K562 (cell line): ENCODE measurements around the gene B4GALT1. TPM values are rescaled to one million over a fixed set of nuclear protein-coding genes. Genes with fewer than 3 reads are reported as not detected.

Experiments
- IRF2 ChIP-seq: sonication (generic); formaldehyde crosslinking; IDR thresholded peaks from 2 replicates; pipeline ENCODE4 v1.8.1; 2022; ENCODE audit warnings: mild to moderate bottlenecking, missing genetic modification reagents
- ZBED1 ChIP-seq: IDR thresholded peaks from 2 replicates; pipeline ENCODE4 v1.6.1; 2014
- polyA plus RNA-seq, 8 experiments: library from polyadenylated mRNA; depleted of rRNA in 4 of 8; stranded (reverse) in 5 of 8; unstranded in 3 of 8; fragments of >200 nt; fragmentation: Nextera tagmentation in 2 of 8; fragmentation: Illumina TruSeq in 1 of 8; extraction: Ambion mirVana in 2 of 8; extraction: Trizol in 1 of 8; gene quantifications; 2 replicates each; pipeline versions ENCODE4 v1.2.1 to v1.2.3, GENCODE V29; 2011 to 2014; ENCODE audit warnings: inconsistent platforms in 1 of 8, missing spikeins in 1 of 8
- total RNA-seq, 7 experiments: library from RNA; depleted of rRNA in 6 of 7; stranded (reverse); fragments of >200 nt in 6 of 7; fragmentation: Illumina TruSeq in 2 of 7; extraction: Trizol in 2 of 7; gene quantifications; 2 replicates each; pipeline versions ENCODE4 v1.2.1 to v1.2.3, GENCODE V29; 2011 to 2021; ENCODE audit warnings: low replicate concordance in 1 of 7
- TF ChIP-seq, protein P1 (sequence below), 3 experiments: IDR thresholded peaks in 2 of 3; conservative IDR thresholded peaks in 1 of 3; 2 replicates each; pipeline ENCODE4 v1.5.1; 2011 to 2012; ENCODE audit warnings: low read length in 3 of 3, mild to moderate bottlenecking in 3 of 3, control low read depth in 2 of 3, improper control_type of control experiment in 1 of 3, inconsistent platforms in 1 of 3, low read depth in 1 of 3, mixed read lengths in 1 of 3, moderate library complexity in 1 of 3; ENCODE audit not compliant: insufficient read depth in 2 of 3
- TF ChIP-seq, protein P2 (sequence below): fragments of 450-650 bp; IDR thresholded peaks from 2 replicates; pipeline ENCODE4 v1.6.1; 2017; ENCODE audit warnings: antibody characterized with exemption, mild to moderate bottlenecking
- TF ChIP-seq, protein P3 (sequence below): fragments of 200-600 bp; sonication (generic); IDR thresholded peaks from one replicate; pipeline ENCODE4 v1.6.1; 2012; ENCODE audit warnings: mild to moderate bottlenecking, low read depth, low read length, inconsistent platforms

Gene B4GALT1
- total and polyA plus RNA-seq, 9 of the 15 experiments (the other 6 are each of a cell fraction or from before 2014, with no cell fraction given), result 4.1 to 26.8 (median 7.1) TPM

DNA sequence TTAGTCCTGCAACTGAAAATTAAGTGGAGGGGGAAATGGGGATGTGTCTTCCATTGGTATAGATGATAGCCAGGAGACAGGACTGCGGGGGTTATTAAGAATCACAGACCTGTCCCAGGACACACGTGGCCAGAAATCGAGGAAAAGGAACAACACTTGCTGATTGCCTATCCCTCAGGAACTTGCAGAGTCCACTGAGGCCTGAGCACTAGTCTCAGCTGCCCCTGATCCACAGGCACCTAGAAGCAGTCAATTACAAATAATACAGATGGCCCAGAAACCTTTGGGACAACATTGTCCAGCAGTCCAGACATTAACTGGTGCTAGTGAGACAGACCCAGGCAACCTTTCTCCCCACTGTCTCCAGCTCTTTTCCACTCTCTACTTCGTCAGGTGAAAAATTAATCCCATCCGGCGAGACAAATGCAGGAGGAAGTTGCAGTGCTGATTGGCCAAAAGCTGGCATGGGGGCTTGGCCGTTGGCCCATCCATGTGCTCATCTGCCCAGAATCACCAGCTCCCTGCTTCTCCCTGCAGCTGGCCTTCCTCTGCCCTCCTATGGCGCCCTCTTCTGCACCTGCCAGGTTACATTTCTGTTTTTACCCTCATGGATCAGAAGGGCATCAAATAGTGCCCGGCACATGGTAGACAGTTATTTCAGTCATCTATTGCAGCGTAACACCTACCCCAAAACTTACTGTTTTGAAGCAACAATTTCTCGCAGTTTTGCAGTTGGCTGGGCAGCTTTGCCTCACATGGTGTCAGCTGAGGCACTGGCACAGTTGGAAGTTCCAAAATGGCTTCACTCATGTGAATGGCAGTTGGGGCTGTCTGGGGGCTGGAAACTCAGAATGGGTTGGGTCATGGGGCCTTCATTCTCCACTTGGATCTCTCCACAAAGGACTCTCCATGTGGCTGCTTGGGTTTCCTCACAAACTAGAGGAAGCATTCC lies 3.6 kb upstream of the B4GALT1 start (continued):
- TF ChIP-seq, protein P1, sequence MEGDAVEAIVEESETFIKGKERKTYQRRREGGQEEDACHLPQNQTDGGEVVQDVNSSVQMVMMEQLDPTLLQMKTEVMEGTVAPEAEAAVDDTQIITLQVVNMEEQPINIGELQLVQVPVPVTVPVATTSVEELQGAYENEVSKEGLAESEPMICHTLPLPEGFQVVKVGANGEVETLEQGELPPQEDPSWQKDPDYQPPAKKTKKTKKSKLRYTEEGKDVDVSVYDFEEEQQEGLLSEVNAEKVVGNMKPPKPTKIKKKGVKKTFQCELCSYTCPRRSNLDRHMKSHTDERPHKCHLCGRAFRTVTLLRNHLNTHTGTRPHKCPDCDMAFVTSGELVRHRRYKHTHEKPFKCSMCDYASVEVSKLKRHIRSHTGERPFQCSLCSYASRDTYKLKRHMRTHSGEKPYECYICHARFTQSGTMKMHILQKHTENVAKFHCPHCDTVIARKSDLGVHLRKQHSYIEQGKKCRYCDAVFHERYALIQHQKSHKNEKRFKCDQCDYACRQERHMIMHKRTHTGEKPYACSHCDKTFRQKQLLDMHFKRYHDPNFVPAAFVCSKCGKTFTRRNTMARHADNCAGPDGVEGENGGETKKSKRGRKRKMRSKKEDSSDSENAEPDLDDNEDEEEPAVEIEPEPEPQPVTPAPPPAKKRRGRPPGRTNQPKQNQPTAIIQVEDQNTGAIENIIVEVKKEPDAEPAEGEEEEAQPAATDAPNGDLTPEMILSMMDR (IDR thresholded peaks at IDR 0.05 in 2 of 3, conservative IDR thresholded peaks at IDR 0.05 in 1 of 3; ENCODE audit: insufficient read depth in 2 of 3, low read depth in 1 of 3, low read length in 3 of 3), result peak in 2 of 3 experiments; percentile 1 to 18; a peak in 1 of 6 replicates
- TF ChIP-seq, protein P2, sequence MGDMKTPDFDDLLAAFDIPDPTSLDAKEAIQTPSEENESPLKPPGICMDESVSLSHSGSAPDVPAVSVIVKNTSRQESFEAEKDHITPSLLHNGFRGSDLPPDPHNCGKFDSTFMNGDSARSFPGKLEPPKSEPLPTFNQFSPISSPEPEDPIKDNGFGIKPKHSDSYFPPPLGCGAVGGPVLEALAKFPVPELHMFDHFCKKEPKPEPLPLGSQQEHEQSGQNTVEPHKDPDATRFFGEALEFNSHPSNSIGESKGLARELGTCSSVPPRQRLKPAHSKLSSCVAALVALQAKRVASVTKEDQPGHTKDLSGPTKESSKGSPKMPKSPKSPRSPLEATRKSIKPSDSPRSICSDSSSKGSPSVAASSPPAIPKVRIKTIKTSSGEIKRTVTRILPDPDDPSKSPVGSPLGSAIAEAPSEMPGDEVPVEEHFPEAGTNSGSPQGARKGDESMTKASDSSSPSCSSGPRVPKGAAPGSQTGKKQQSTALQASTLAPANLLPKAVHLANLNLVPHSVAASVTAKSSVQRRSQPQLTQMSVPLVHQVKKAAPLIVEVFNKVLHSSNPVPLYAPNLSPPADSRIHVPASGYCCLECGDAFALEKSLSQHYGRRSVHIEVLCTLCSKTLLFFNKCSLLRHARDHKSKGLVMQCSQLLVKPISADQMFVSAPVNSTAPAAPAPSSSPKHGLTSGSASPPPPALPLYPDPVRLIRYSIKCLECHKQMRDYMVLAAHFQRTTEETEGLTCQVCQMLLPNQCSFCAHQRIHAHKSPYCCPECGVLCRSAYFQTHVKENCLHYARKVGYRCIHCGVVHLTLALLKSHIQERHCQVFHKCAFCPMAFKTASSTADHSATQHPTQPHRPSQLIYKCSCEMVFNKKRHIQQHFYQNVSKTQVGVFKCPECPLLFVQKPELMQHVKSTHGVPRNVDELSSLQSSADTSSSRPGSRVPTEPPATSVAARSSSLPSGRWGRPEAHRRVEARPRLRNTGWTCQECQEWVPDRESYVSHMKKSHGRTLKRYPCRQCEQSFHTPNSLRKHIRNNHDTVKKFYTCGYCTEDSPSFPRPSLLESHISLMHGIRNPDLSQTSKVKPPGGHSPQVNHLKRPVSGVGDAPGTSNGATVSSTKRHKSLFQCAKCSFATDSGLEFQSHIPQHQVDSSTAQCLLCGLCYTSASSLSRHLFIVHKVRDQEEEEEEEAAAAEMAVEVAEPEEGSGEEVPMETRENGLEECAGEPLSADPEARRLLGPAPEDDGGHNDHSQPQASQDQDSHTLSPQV, result 0 out of 2 replicates have a peak, but pooled peaks have one; percentile 37
- TF ChIP-seq ZBED1 (no peak), IRF2 (CRISPR knock-in tag) (no peak)
- TF ChIP-seq, protein P3, sequence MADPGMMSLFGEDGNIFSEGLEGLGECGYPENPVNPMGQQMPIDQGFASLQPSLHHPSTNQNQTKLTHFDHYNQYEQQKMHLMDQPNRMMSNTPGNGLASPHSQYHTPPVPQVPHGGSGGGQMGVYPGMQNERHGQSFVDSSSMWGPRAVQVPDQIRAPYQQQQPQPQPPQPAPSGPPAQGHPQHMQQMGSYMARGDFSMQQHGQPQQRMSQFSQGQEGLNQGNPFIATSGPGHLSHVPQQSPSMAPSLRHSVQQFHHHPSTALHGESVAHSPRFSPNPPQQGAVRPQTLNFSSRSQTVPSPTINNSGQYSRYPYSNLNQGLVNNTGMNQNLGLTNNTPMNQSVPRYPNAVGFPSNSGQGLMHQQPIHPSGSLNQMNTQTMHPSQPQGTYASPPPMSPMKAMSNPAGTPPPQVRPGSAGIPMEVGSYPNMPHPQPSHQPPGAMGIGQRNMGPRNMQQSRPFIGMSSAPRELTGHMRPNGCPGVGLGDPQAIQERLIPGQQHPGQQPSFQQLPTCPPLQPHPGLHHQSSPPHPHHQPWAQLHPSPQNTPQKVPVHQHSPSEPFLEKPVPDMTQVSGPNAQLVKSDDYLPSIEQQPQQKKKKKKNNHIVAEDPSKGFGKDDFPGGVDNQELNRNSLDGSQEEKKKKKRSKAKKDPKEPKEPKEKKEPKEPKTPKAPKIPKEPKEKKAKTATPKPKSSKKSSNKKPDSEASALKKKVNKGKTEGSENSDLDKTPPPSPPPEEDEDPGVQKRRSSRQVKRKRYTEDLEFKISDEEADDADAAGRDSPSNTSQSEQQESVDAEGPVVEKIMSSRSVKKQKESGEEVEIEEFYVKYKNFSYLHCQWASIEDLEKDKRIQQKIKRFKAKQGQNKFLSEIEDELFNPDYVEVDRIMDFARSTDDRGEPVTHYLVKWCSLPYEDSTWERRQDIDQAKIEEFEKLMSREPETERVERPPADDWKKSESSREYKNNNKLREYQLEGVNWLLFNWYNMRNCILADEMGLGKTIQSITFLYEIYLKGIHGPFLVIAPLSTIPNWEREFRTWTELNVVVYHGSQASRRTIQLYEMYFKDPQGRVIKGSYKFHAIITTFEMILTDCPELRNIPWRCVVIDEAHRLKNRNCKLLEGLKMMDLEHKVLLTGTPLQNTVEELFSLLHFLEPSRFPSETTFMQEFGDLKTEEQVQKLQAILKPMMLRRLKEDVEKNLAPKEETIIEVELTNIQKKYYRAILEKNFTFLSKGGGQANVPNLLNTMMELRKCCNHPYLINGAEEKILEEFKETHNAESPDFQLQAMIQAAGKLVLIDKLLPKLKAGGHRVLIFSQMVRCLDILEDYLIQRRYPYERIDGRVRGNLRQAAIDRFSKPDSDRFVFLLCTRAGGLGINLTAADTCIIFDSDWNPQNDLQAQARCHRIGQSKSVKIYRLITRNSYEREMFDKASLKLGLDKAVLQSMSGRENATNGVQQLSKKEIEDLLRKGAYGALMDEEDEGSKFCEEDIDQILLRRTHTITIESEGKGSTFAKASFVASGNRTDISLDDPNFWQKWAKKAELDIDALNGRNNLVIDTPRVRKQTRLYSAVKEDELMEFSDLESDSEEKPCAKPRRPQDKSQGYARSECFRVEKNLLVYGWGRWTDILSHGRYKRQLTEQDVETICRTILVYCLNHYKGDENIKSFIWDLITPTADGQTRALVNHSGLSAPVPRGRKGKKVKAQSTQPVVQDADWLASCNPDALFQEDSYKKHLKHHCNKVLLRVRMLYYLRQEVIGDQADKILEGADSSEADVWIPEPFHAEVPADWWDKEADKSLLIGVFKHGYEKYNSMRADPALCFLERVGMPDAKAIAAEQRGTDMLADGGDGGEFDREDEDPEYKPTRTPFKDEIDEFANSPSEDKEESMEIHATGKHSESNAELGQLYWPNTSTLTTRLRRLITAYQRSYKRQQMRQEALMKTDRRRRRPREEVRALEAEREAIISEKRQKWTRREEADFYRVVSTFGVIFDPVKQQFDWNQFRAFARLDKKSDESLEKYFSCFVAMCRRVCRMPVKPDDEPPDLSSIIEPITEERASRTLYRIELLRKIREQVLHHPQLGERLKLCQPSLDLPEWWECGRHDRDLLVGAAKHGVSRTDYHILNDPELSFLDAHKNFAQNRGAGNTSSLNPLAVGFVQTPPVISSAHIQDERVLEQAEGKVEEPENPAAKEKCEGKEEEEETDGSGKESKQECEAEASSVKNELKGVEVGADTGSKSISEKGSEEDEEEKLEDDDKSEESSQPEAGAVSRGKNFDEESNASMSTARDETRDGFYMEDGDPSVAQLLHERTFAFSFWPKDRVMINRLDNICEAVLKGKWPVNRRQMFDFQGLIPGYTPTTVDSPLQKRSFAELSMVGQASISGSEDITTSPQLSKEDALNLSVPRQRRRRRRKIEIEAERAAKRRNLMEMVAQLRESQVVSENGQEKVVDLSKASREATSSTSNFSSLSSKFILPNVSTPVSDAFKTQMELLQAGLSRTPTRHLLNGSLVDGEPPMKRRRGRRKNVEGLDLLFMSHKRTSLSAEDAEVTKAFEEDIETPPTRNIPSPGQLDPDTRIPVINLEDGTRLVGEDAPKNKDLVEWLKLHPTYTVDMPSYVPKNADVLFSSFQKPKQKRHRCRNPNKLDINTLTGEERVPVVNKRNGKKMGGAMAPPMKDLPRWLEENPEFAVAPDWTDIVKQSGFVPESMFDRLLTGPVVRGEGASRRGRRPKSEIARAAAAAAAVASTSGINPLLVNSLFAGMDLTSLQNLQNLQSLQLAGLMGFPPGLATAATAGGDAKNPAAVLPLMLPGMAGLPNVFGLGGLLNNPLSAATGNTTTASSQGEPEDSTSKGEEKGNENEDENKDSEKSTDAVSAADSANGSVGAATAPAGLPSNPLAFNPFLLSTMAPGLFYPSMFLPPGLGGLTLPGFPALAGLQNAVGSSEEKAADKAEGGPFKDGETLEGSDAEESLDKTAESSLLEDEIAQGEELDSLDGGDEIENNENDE, result no peak
